Stimulated activated naive CD8-positive, alpha-beta T cell treated with anti-CD3 and anti-CD28 coated beads, Interleukin-15, Interleukin-2, amounts not matched to agents 100 ng/mL and 50 ng/mL, for 24 hours (primary cell): ENCODE data around the gene ASIC2.

ENCODE experiments used
- H3K27ac Mint-ChIP-seq: one replicate; pipeline ENCODE4 v1.8.0; 2021; ENCODE audit warnings: mild to moderate bottlenecking, mixed read lengths
- H3K27me3 Mint-ChIP-seq: one replicate; pipeline ENCODE4 v1.8.0; 2021; ENCODE audit warnings: mixed read lengths
- H3K36me3 Mint-ChIP-seq: one replicate; pipeline ENCODE4 v1.8.0; 2021; ENCODE audit warnings: low read depth, mixed read lengths
- H3K4me1 Mint-ChIP-seq: one replicate; pipeline ENCODE4 v1.8.0; 2021; ENCODE audit warnings: low read depth, mixed read lengths
- H3K4me3 Mint-ChIP-seq: one replicate; pipeline ENCODE4 v1.8.0; 2021; ENCODE audit warnings: mild to moderate bottlenecking, mixed read lengths
- H3K9me3 Mint-ChIP-seq: one replicate; pipeline ENCODE4 v1.8.0; 2021; ENCODE audit warnings: mixed read lengths

The ASIC2 gene

GRCh38 chr17:33028061-33028460 lies 265.0 kb downstream of the ASIC2 start:
- H3K4me3 Mint-ChIP-seq = no peak overlapping the region
- H3K9me3 Mint-ChIP-seq = no peaks in the 10 kb centered on the region
- no peaks in the 10 kb centered on the region for H3K4me1 Mint-ChIP-seq
- no peaks in the 10 kb centered on the region for H3K36me3 Mint-ChIP-seq
- no peak overlapping the region for H3K27ac Mint-ChIP-seq
- H3K27me3 Mint-ChIP-seq = peaks cover 4% of the 10 kb centered on the region

GRCh38 chr17:33024688-33025486 lies 268.2 kb downstream of the ASIC2 start:
- Mint-ChIP-seq H3K4me1 (no peaks in the 10 kb centered on the region), H3K27ac (no peak overlapping the region), H3K27me3 (peaks cover 4% of the 10 kb centered on the region), H3K4me3 (no peak overlapping the region), H3K36me3 (no peaks in the 10 kb centered on the region), H3K9me3 (no peaks in the 10 kb centered on the region)

GRCh38 chr17:33023790-33024189 lies 269.3 kb downstream of the ASIC2 start:
- Mint-ChIP-seq H3K4me3 (no peak overlapping the region), H3K9me3 (no peaks in the 10 kb centered on the region), H3K27me3 (peaks cover 4% of the 10 kb centered on the region), H3K36me3 (no peaks in the 10 kb centered on the region), H3K27ac (no peak overlapping the region), H3K4me1 (no peaks in the 10 kb centered on the region)

GRCh38 chr17:33021731-33022408 lies 271.2 kb downstream of the ASIC2 start:
- no peaks in the 10 kb centered on the region for H3K9me3 Mint-ChIP-seq
- no peaks in the 10 kb centered on the region for H3K36me3 Mint-ChIP-seq
- no peak overlapping the region for H3K4me3 Mint-ChIP-seq
- H3K27ac Mint-ChIP-seq = no peak overlapping the region
- H3K4me1 Mint-ChIP-seq = no peaks in the 10 kb centered on the region
- no peaks in the 10 kb centered on the region for H3K27me3 Mint-ChIP-seq

GRCh38 chr17:33019161-33019890 lies 273.8 kb downstream of the ASIC2 start:
- Mint-ChIP-seq H3K27me3 (no peaks in the 10 kb centered on the region), H3K36me3 (no peaks in the 10 kb centered on the region), H3K9me3 (no peaks in the 10 kb centered on the region), H3K4me3 (no peak overlapping the region), H3K4me1 (no peaks in the 10 kb centered on the region), H3K27ac (no peak overlapping the region)

- H3K9me3 Mint-ChIP-seq = no peaks in the 10 kb centered on the region
- no peaks in the 10 kb centered on the region for H3K4me1 Mint-ChIP-seq
Observed at GRCh38 chr17:33017366-33017765, 275.7 kb downstream of the ASIC2 start.

GRCh38 chr17:33016920-33017319 lies 276.2 kb downstream of the ASIC2 start:
- no peak overlapping the region for H3K4me3 Mint-ChIP-seq

More at GRCh38 chr17:33017366-33017765, 275.7 kb downstream of the ASIC2 start:
- Mint-ChIP-seq H3K27ac (no peak overlapping the region), H3K4me3 (no peak overlapping the region), H3K36me3 (no peaks in the 10 kb centered on the region), H3K27me3 (no peaks in the 10 kb centered on the region)

GRCh38 chr17:33015716-33016346 lies 277.3 kb downstream of the ASIC2 start:
- Mint-ChIP-seq H3K9me3 (no peaks in the 10 kb centered on the region), H3K4me1 (no peaks in the 10 kb centered on the region), H3K36me3 (no peaks in the 10 kb centered on the region), H3K27ac (no peak overlapping the region), H3K4me3 (no peak overlapping the region), H3K27me3 (no peaks in the 10 kb centered on the region)

More at GRCh38 chr17:33016920-33017319, 276.2 kb downstream of the ASIC2 start:
- no peaks in the 10 kb centered on the region for H3K27me3 Mint-ChIP-seq
- no peaks in the 10 kb centered on the region for H3K9me3 Mint-ChIP-seq
- H3K4me1 Mint-ChIP-seq = no peaks in the 10 kb centered on the region
- no peaks in the 10 kb centered on the region for H3K36me3 Mint-ChIP-seq
- H3K27ac Mint-ChIP-seq = no peak overlapping the region

- no peak overlapping the region for H3K27ac Mint-ChIP-seq
Observed at GRCh38 chr17:33014751-33015150, 278.3 kb downstream of the ASIC2 start.

GRCh38 chr17:33013596-33014375 lies 279.3 kb downstream of the ASIC2 start:
- H3K27me3 Mint-ChIP-seq = peaks cover 3% of the 10 kb centered on the region
- H3K27ac Mint-ChIP-seq = no peak overlapping the region
- no peaks in the 10 kb centered on the region for H3K9me3 Mint-ChIP-seq
- H3K36me3 Mint-ChIP-seq = no peaks in the 10 kb centered on the region
- no peaks in the 10 kb centered on the region for H3K4me1 Mint-ChIP-seq
- H3K4me3 Mint-ChIP-seq = no peak overlapping the region

More at GRCh38 chr17:33014751-33015150, 278.3 kb downstream of the ASIC2 start:
- peaks cover 1% of the 10 kb centered on the region for H3K27me3 Mint-ChIP-seq
- no peaks in the 10 kb centered on the region for H3K36me3 Mint-ChIP-seq
- no peaks in the 10 kb centered on the region for H3K4me1 Mint-ChIP-seq
- no peak overlapping the region for H3K4me3 Mint-ChIP-seq
- no peaks in the 10 kb centered on the region for H3K9me3 Mint-ChIP-seq

- Mint-ChIP-seq H3K27ac (no peak overlapping the region), H3K36me3 (no peaks in the 10 kb centered on the region), H3K9me3 (no peaks in the 10 kb centered on the region), H3K4me3 (no peak overlapping the region), H3K4me1 (no peaks in the 10 kb centered on the region), H3K27me3 (peaks cover 3% of the 10 kb centered on the region)
Observed at GRCh38 chr17:33012522-33013033, 280.5 kb downstream of the ASIC2 start.

GRCh38 chr17:33009636-33010035 lies 283.5 kb downstream of the ASIC2 start:
- no peaks in the 10 kb centered on the region for H3K4me1 Mint-ChIP-seq
- H3K4me3 Mint-ChIP-seq = no peak overlapping the region
- no peaks in the 10 kb centered on the region for H3K9me3 Mint-ChIP-seq
- H3K27me3 Mint-ChIP-seq = peaks cover 7% of the 10 kb centered on the region
- H3K36me3 Mint-ChIP-seq = no peaks in the 10 kb centered on the region
- no peak overlapping the region for H3K27ac Mint-ChIP-seq

GRCh38 chr17:33007186-33007585 lies 285.9 kb downstream of the ASIC2 start:
- H3K27me3 Mint-ChIP-seq = peaks cover 7% of the 10 kb centered on the region
- H3K9me3 Mint-ChIP-seq = no peaks in the 10 kb centered on the region
- H3K36me3 Mint-ChIP-seq = no peaks in the 10 kb centered on the region
- no peak overlapping the region for H3K27ac Mint-ChIP-seq
- H3K4me3 Mint-ChIP-seq = no peak overlapping the region
- no peaks in the 10 kb centered on the region for H3K4me1 Mint-ChIP-seq

GRCh38 chr17:33002246-33002645 lies 290.8 kb downstream of the ASIC2 start:
- peaks cover 5% of the 10 kb centered on the region for H3K4me1 Mint-ChIP-seq
- no peak overlapping the region for H3K27ac Mint-ChIP-seq
- peaks cover 19% of the 10 kb centered on the region for H3K27me3 Mint-ChIP-seq
- no peak overlapping the region for H3K4me3 Mint-ChIP-seq
- H3K36me3 Mint-ChIP-seq = no peaks in the 10 kb centered on the region
- no peaks in the 10 kb centered on the region for H3K9me3 Mint-ChIP-seq
